Retina (tissue), 1 donor: ENCODE data around the gene PRG2.
"Not testable (repeated sequence)": the region's sequence is repeated elsewhere in the genome, so short reads cannot be mapped to it uniquely, and the experiment has no call there.

Source experiments
- DNase-seq: peaks from one replicate; pipeline ENCODE4 v3.0.0-alpha.2; 2016

The PRG2 gene

DNA sequence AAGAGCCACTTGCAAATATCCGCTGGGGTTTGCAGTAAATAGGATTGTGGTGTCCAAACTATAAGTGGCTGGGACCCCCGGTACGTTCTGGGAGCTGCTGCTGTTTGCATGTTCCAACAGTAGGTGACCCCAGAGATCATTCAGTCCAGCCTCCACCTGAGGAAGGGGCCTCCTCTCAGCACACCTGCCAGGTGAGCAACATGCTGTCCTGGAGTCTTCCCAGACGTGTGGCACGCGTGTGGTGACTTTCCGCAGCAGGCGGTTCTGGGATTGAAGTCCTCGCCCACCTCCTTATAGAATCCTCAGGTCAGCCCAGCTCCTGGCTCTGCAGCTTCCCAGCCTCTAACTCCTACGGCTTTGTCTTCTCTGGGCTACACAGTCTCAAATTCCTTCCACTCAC lies 45.6 kb downstream of the PRG2 start:
- no peak for DNase-seq

- no peak for DNase-seq
These were observed 46.6 kb downstream of the PRG2 start for GRCh38 chr11:57343825-57344224.

- DNase-seq = no peak
These were observed 47.7 kb downstream of the PRG2 start for GRCh38 chr11:57342702-57343101.

GRCh38 chr11:57341250-57341808 lies 49.1 kb downstream of the PRG2 start:
- no peak for DNase-seq

- DNase-seq = peak; percentile 71
These were observed 50.3 kb downstream of the PRG2 start for GRCh38 chr11:57340039-57340615.

DNA sequence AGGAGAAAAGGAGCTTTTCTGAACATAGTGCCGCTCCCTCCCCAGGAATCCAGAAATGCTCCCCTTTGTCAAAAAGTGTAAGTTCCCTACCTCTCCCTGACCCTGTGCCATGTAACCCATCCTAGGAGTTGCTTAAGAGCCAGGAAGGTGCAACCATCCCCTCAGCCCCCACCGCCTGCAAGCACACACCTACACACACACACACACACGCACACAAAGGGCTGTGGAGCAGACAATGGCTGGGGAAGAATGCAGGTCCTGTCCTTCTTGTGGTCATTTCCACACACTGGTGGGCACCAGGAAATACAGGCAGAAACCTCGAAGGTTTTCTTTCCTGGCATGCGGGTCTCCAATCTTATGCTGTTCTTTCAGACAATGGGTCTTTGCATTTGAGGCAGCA lies 51.1 kb downstream of the PRG2 start:
- peak; percentile 34 for DNase-seq

DNA sequence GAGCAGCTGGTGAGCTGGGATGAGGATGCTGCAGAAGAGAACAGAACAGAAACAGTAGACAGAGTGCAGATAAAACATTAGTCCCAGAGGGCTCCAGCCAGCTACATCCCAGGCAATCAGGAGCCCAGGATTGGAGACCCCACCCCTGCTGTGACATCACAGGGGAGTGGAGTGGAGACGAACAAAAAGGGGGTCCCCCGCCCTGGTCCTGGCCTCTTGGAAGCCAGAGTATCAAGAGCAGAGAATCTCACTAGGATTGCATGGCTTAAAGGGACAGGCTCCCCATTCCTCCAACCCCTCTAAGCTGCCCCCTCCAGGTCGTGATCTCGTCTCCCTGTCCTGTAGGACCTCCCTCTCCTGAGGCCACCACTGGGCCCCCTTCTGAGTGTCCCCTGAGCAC lies 52.3 kb downstream of the PRG2 start, which contains the start of gene P2RX3:
P2RX3 (plus strand) TSS at position 211 of the 400 bp plus-strand sequence. CDS start 199 bp downstream, outside the sequence.
- DNase-seq = peak; percentile 54

GRCh38 chr11:57336856-57337255 lies 53.6 kb downstream of the PRG2 start:
- DNase-seq = not testable (repeated sequence)
